Lower leg skin (tissue), 3 donors: ENCODE data around the gene P4HTM.

Source experiments
- CTCF ChIP-seq, 3 donors: fragments of 450-650 bp; IDR thresholded peaks; one replicate each; pipeline ENCODE4 v1.5.1; 2016; ENCODE audit warnings: antibody characterized with exemption in 3 of 3, mild to moderate bottlenecking in 3 of 3, moderate library complexity in 2 of 3
- POLR2A ChIP-seq, 2 donors: fragments of 450-650 bp; IDR thresholded peaks; one replicate each; pipeline ENCODE4 v1.6.1; 2016 to 2017; ENCODE audit warnings: antibody characterized with exemption in 2 of 2, mild to moderate bottlenecking in 1 of 2, moderate library complexity in 1 of 2

- no peak for TF ChIP-seq CTCF (IDR thresholded peaks at IDR 0.05)
- TF ChIP-seq POLR2A (IDR thresholded peaks at IDR 0.05) = no peak
Observed at GRCh38 chr3:49015072-49015471, 25.0 kb downstream of the P4HTM start.
